Keratinocyte (primary cell): ENCODE results near the gene SOX10. TPM values are rescaled to one million over a fixed set of nuclear protein-coding genes. Genes with fewer than 3 reads are reported as not detected.

ENCODE experiments used
- DNase-seq: peaks from one replicate; pipeline ENCODE4 v3.0.0-alpha.2; 2011; ENCODE audit warnings: low read depth, missing footprints, low spot score
- FAIRE-seq: peaks from 2 replicates; lab custom pipeline; 2011; peaks lifted over from hg19 to GRCh38; lab: Jason Lieb, UNC
- H2AFZ ChIP-seq: 2 replicates; pipeline ENCODE4 v1.6.0; 2012; ENCODE audit warnings: low read length, control low read depth, inconsistent platforms; ENCODE audit not compliant: control insufficient read depth
- H3K27ac ChIP-seq: 2 replicates; pipeline ENCODE4 v1.5.1; 2011; ENCODE audit warnings: low read length; ENCODE audit not compliant: control insufficient read depth, insufficient read depth
- H3K27me3 ChIP-seq: 3 replicates; pipeline ENCODE4 v1.6.0; 2011; ENCODE audit warnings: low read length; ENCODE audit not compliant: control insufficient read depth, insufficient read depth; ENCODE audit errors: extremely low read depth
- H3K36me3 ChIP-seq, 2 experiments: 2 replicates in 1 of 2; 3 replicates in 1 of 2; pipeline ENCODE4 v1.5.1; 2011; ENCODE audit warnings: low read length in 2 of 2, mild to moderate bottlenecking in 1 of 2; ENCODE audit not compliant: control insufficient read depth in 2 of 2, insufficient read depth in 2 of 2; ENCODE audit errors: extremely low read depth in 1 of 2
- H3K4me1 ChIP-seq: 3 replicates; pipeline ENCODE4 v1.5.1; 2011; ENCODE audit warnings: low read length; ENCODE audit not compliant: control insufficient read depth, insufficient read depth; ENCODE audit errors: extremely low read depth
- H3K4me2 ChIP-seq: 3 replicates; pipeline ENCODE4 v1.6.0; 2011; ENCODE audit warnings: low read depth, low read length; ENCODE audit not compliant: control insufficient read depth, insufficient read depth; ENCODE audit errors: extremely low read depth
- H3K4me3 ChIP-seq, 3 experiments: fragments of 200-600 bp in 1 of 3; sonication (generic) in 1 of 3; 2 replicates in 2 of 3; 3 replicates in 1 of 3; pipeline ENCODE4 v1.5.1; 2011 to 2016; ENCODE audit warnings: low read length in 3 of 3, mild to moderate bottlenecking in 3 of 3, control low read depth in 2 of 3, inconsistent platforms in 1 of 3, low read depth in 1 of 3, mixed read lengths in 1 of 3, mixed run types in 1 of 3, moderate library complexity in 1 of 3; ENCODE audit not compliant: control insufficient read depth in 2 of 3, insufficient read depth in 2 of 3; ENCODE audit errors: extremely low read depth in 1 of 3
- H3K79me2 ChIP-seq: 2 replicates; pipeline ENCODE4 v1.6.0; 2012; ENCODE audit warnings: low read length; ENCODE audit not compliant: control insufficient read depth, insufficient read depth
- H3K9ac ChIP-seq: 3 replicates; pipeline ENCODE4 v1.6.0; 2011; ENCODE audit warnings: low read length; ENCODE audit not compliant: control insufficient read depth, insufficient read depth; ENCODE audit errors: extremely low read depth
- H3K9me1 ChIP-seq: 3 replicates; pipeline ENCODE4 v1.6.0; 2011; ENCODE audit warnings: low read length; ENCODE audit not compliant: control insufficient read depth, insufficient read depth; ENCODE audit errors: extremely low read depth
- H3K9me3 ChIP-seq: 2 replicates; pipeline ENCODE4 v1.5.1; 2012; ENCODE audit warnings: low read depth, low read length; ENCODE audit not compliant: control insufficient read depth
- H4K20me1 ChIP-seq: 3 replicates; pipeline ENCODE4 v1.6.0; 2011; ENCODE audit warnings: low read length; ENCODE audit not compliant: control insufficient read depth, insufficient read depth; ENCODE audit errors: extremely low read depth
- EZH2 ChIP-seq: IDR thresholded peaks from one replicate; pipeline ENCODE4 v1.6.1; 2012; ENCODE audit warnings: inconsistent platforms, mild to moderate bottlenecking, low read length, moderate library complexity
- dilution Hi-C: fragments of 300-500 bp; cut with MboI; formaldehyde crosslinking; loops from one replicate; pipeline ENCODE4 v1.7.0; 2020; ENCODE audit warnings: low sequenced_read_pairs; ENCODE audit not compliant: extremely low pct_ligation_motif_present
- polyA plus RNA-seq, 5 experiments: library from polyadenylated mRNA; depleted of rRNA in 3 of 5; stranded (reverse) in 3 of 5; stranded (forward) in 1 of 5; unstranded in 1 of 5; fragments of >200 nt; gene quantifications; 1 replicate in 1 of 5; 2 replicates in 3 of 5; 3 replicates in 1 of 5; pipeline versions ENCODE4 v1.2.1 to v1.2.3, GENCODE V29; 2011 to 2012; ENCODE audit warnings: missing spikeins in 2 of 5, low read depth in 1 of 5, low replicate concordance in 1 of 5
- TF ChIP-seq, protein P1 (sequence below), 3 experiments: IDR thresholded peaks in 1 of 3; conservative IDR thresholded peaks in 1 of 3; optimal IDR thresholded peaks in 1 of 3; 2 replicates in 2 of 3; 3 replicates in 1 of 3; pipeline versions ENCODE3 to v1.5.1; 2011; ENCODE audit warnings: low read length in 3 of 3, mild to moderate bottlenecking in 3 of 3, moderate library complexity in 2 of 3, control low read depth in 1 of 3, inconsistent platforms in 1 of 3; ENCODE audit not compliant: insufficient read depth in 2 of 3; ENCODE audit errors: extremely low read depth in 1 of 3

SOX10 gene
- polyA plus RNA-seq, 1 donor (not counting 4 experiments of a cell fraction or from before 2014, with no cell fraction given): not detected

DNA sequence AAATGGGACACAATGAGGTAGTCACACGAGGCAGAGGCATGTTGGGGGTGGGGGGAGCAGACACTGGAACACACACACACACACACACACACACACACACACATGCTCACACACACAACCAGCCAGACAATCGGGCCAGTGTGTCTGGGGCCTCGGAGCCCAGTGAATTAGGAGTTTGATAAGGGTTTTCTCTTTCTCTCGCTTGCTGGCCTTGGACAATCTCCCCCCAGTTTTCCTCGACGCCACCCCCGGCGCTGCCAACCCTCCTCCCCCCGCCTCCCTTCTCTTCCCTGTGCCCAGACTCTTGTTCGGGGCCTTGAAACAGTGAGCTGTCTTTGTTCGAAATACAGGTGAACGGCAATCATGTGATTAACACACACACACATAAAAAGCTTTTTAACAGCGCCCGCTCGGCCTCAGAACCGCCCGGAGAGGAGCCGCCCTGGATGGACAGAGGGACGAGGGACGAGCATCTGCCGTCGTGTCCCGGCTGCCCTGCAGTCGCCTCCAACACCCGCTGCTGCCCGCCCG, 1.5 kb upstream of the SOX10 start:
- dilution Hi-C loops: no loop called here
- no peaks in the 10 kb centered on the region for H3K4me1 ChIP-seq
- TF ChIP-seq, protein P1, sequence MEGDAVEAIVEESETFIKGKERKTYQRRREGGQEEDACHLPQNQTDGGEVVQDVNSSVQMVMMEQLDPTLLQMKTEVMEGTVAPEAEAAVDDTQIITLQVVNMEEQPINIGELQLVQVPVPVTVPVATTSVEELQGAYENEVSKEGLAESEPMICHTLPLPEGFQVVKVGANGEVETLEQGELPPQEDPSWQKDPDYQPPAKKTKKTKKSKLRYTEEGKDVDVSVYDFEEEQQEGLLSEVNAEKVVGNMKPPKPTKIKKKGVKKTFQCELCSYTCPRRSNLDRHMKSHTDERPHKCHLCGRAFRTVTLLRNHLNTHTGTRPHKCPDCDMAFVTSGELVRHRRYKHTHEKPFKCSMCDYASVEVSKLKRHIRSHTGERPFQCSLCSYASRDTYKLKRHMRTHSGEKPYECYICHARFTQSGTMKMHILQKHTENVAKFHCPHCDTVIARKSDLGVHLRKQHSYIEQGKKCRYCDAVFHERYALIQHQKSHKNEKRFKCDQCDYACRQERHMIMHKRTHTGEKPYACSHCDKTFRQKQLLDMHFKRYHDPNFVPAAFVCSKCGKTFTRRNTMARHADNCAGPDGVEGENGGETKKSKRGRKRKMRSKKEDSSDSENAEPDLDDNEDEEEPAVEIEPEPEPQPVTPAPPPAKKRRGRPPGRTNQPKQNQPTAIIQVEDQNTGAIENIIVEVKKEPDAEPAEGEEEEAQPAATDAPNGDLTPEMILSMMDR (optimal IDR thresholded peaks at IDR 0.05 in 1 of 3, IDR thresholded peaks at IDR 0.05 in 1 of 3, conservative IDR thresholded peaks at IDR 0.05 in 1 of 3; ENCODE audit: extremely low read depth in 1 of 3, insufficient read depth in 2 of 3, low read length in 3 of 3): no peak
- no peak for TF ChIP-seq EZH2
- H3K27ac ChIP-seq: no peak overlapping the region
- no peaks in the 10 kb centered on the region for H4K20me1 ChIP-seq
- FAIRE-seq: no peak
- H3K9me1 ChIP-seq: no peaks in the 10 kb centered on the region
- no peak overlapping the region for H2AFZ ChIP-seq
- H3K4me3 ChIP-seq: no peak overlapping the region
- no peak overlapping the region for H3K4me2 ChIP-seq
- DNase-seq: no peak
- H3K27me3 ChIP-seq: no peaks in the 10 kb centered on the region
- no peaks in the 10 kb centered on the region for H3K79me2 ChIP-seq
- H3K9ac ChIP-seq: no peak overlapping the region
- H3K36me3 ChIP-seq: no peaks in the 10 kb centered on the region
- H3K9me3 ChIP-seq: no peaks in the 10 kb centered on the region

GRCh38 chr22:37985050-37985585, 763 bp upstream of the SOX10 start:
- dilution Hi-C loops: no loop called here
- no peak for DNase-seq

More at GRCh38 chr22:37985050-37985585, 763 bp upstream of the SOX10 start:
- no peak overlapping the region for H2AFZ ChIP-seq
- no peaks in the 10 kb centered on the region for H3K9me3 ChIP-seq
- no peak overlapping the region for H3K4me2 ChIP-seq
- H3K79me2 ChIP-seq: no peaks in the 10 kb centered on the region
- no peak for FAIRE-seq
- H3K27ac ChIP-seq: no peak overlapping the region
- no peak for TF ChIP-seq EZH2
- TF ChIP-seq, protein P1 (optimal IDR thresholded peaks at IDR 0.05 in 1 of 3, IDR thresholded peaks at IDR 0.05 in 1 of 3, conservative IDR thresholded peaks at IDR 0.05 in 1 of 3; ENCODE audit: extremely low read depth in 1 of 3, insufficient read depth in 2 of 3, low read length in 3 of 3): no peak
- H3K27me3 ChIP-seq: no peaks in the 10 kb centered on the region
- H3K9me1 ChIP-seq: no peaks in the 10 kb centered on the region
- H3K9ac ChIP-seq: no peak overlapping the region
- no peak overlapping the region for H3K4me3 ChIP-seq
- H3K4me1 ChIP-seq: no peaks in the 10 kb centered on the region
- H4K20me1 ChIP-seq: no peaks in the 10 kb centered on the region
- H3K36me3 ChIP-seq: no peaks in the 10 kb centered on the region
